Activated CD4-positive, alpha-beta T cell treated with anti-CD3 and anti-CD28 coated beads, Interleukin-2, Interleukin-6, amounts not matched to agents 100 ng/mL and 50 ng/mL, durations not matched to agents 16 hours and 8 hours (primary cell): Measurements from ENCODE around the gene DTD1.

Source experiments
- DNase-seq: peaks from one replicate; pipeline ENCODE4 v3.0.0-alpha.2; 2020

The DTD1 gene

DNA sequence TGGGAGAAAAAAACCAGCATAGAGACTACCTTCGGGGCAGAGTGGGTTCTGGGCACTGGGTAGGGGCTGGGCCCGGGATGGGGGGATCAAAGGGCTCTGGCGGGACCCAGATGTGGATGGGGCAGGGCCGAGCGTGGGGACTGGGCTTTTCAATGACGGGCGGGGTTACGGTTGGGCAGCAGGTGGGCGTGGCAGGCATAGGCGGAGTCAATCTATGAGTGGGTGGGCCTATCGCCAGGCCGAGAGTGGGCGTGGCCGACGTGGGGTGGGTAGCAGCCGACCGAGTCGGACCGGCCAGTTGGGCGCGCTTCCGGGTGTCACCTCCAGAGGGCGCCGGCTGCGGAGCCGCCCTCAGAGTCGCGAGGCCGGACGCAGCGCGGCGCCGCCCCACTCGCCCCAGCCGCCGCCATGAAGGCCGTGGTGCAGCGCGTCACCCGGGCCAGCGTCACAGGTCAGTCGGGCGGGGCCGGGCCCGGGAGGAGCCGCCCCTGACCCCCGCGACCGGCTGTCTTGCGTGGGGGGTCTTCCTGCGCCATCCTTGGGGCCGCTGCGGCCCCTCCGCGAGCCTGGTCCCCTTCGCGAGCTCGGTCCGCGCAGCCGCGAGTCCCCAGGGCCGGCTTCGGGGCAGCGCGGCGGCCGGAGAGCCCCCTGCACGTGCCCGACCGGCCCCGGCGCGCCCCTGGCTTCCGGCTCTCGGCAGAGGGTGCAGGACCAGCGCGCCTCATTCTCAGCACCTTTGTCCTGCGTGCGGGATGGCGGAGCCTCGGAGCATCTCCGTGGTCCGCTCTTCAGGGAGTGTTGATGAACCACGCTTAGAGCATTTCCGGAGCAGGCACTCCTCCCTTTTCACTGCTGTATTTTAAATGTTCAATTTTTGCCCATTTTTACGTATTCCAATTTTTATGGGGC is at the start of gene DTD1:
Gene DTD1, plus strand, starts transcription at position 390 of the 909 bp plus-strand sequence. Its CDS starts 19 bp downstream, at position 409.
- DNase-seq, result peak; percentile 96

- no peak for DNase-seq
Measured at GRCh38 chr20:18541741-18542140, 46.1 kb upstream of the DTD1 start.

- no peak for DNase-seq
Measured at GRCh38 chr20:18543216-18543615, 44.6 kb upstream of the DTD1 start.

DNA sequence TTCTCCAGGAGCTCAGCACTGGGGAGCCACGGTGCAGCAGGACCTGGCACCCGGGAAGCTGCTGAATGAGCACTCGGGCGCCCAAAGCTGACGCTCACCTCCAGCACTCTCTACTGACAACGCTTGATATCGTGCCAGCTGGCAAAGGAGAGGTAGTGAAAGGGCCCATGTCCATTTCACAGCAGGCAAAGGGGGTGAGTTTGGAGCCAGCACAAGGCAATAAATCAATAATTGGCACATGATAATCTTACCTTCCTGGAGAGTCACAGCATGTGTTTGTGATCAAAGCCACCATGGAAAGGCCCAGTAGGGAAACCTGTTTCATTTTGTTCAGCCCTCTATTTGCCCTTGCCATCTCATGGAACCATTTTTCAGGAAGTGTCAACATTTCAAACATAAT is 43.9 kb upstream of the DTD1 start:
- DNase-seq, result no peak

- DNase-seq, result no peak
Measured at GRCh38 chr20:18545566-18545965, 42.3 kb upstream of the DTD1 start.

DNA sequence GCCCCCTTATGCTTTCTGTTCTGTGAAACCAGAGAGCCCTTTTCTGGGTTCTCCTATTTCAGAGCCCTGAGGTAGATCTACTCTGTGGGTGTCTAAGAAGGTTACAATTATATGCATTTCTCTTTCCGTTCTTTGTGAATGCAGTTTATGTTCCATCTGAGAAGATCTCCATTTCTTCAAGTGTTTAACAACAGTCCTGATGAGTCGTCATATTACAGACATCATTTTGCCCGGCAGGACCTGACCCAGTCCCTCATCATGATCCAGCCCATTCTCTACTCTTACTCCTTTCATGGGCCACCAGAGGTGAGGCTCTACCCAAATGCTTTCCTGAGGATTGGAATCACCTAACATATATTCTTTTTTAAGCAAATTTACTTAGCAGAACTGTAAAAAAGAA is 39.4 kb upstream of the DTD1 start:
- no peak for DNase-seq

DNA sequence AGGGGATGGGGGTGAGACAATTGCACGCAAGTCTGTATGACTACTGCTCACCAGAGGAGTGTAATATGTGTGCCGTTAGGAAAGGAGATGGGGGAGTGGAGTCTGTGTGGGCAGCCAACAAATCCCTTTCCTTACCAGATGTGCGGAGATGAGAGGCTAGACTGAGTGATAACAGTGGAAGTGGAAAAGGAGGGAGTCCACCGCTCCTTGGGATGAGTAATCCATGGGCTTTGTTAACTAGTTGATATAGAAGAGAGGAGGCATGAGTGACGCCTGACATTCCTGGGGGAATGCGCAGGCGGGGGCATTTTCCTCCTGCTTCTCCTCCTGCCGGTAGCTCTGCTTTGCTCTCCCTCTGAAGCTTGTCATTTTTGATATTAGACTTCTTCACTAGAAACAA is 34.1 kb upstream of the DTD1 start:
- no peak for DNase-seq

DNA sequence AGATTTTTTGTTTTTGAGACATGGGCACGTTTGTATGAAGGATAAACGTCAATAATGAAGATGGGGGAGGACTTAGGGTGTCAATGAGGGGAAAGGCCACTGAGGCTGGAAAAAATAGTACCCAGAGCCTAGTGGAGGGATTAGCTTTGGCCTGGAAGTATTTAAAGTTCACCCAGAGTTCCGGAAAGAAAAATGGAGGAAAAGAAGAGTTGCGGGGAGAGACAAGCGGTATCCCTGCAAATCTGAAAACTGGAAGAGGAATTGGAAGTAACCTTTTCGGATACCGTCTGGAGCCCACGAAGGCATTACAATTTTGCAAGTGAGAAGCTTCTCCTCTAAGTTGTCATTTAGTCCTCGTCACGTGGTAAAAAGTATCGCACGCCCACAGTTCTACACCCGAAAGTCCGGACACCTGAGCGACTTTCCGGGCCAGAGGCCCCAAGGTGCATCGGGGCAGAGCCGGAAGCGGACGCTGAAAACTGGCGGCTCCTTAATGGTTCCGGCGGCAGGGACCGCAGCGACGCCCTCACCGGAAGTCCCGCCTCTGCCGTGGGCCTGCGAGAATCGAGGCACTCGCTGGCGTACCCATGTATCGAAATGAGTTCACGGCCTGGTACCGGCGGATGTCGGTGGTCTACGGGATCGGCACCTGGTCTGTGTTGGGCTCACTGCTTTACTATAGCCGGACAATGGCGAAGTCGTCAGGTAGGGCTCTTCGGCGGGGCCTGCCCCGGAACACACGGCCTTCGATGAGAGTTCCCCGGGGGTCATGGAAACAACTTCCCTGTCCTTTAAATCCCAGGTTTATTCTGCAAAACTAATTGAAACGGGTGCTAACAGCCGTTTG is 20.7 kb upstream of the DTD1 start, which contains the start of gene SMIM26:
Gene SMIM26, plus strand, starts transcription at position 541 of the 847 bp plus-strand sequence. Its CDS starts 47 bp downstream, at position 588.
- DNase-seq, result peak; percentile 97

GRCh38 chr20:18567739-18568091 is 20.1 kb upstream of the DTD1 start:
- peak; percentile 6 for DNase-seq

DNA sequence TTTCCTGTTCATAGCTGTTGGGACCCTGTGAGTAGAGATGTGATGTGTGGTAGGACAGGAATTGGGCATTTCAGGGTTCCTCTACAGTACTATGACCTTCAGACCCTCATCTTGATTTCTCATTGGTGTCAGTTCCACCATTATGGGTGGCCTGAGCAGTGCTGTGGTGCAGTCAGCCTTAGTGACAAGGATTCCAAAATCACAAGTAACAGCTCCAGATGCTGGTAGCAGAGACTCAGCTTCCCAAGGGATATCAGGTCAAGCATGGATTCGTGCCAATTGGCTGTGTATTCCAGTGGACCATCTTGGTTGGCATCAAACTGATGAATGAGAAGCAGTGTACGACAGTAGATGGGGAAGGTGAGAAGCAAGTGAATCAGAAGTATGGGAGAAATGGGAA is 16.8 kb upstream of the DTD1 start:
- DNase-seq, result no peak

GRCh38 chr20:18571578-18571977 is 16.3 kb upstream of the DTD1 start:
- no peak for DNase-seq

DNA sequence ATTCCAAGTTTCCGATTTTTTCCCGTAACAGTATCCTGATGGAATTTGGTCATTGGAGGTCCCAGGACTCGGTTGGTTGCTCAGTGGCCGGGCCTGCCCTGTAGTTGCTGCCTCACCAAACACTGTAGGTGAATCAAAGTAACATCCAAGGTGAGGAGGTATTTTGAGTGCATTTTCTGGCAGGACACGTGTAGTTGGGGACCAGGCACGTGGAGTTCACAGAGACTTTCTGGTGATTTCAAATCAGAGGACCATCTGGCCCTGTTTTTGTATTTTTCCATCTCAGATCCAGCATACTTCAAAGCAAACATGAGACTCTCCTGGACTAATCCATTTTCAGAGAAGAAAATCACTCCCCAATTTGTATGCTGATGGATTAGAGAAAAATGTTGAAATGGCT is 9.9 kb upstream of the DTD1 start:
- no peak for DNase-seq

DNA sequence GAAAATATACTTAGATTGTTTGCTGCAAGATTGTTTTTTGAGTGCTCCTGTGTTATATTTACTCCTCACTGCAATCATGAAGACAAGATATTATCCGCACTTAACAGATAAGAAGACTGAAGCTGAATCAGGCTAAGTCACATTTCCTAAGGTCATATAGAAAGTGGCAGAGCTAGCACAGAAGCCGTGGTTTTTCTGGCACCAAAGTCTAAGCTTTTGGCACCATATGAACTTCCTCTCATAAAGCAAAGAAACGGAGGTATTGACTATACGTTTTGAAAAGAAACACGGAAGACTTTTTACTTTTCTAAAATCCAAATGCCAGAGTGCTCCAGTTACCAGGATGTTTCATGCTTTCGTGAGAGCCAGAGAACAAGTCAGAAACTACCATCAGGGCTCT is 9.3 kb upstream of the DTD1 start:
- DNase-seq, result no peak

DNA sequence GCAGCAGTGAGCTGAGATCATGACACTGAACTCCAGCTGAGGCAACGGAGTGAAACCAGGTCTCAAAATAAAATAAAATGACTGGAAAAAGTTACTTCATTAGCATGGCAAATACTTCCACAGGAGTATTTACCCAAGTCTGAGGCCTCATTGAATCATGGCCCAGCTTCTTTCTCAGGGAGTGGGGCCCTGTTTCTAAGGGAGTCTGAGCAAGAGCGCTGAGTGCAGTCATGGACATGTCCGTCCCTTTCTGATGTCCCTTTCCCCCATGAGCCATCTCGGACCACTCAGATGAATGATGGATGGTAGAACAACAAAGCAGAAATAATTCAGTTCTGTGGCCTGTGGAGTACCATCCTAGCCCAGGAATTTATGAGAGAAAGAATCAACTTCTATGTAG is 7.8 kb upstream of the DTD1 start:
- DNase-seq, result no peak

DNA sequence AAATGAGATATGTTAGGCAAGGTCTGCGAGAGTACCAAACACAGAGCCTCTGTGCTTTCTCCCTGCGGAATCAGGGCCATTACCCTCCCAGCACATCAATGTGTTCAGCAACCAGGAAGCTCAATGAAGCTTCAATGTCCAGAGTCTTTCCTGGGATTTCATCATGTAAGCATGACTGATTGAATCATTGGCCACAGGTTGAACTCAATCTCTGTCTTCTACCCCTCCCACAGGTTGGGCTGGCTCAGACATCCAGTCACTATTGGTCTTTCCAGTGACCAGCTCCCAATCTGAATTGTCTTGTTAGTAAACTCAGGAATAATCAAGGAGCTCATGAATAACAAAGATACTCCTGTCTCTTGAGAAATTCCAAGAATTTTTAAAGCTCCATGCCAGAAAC is 2.7 kb upstream of the DTD1 start:
- no peak for DNase-seq

DNA sequence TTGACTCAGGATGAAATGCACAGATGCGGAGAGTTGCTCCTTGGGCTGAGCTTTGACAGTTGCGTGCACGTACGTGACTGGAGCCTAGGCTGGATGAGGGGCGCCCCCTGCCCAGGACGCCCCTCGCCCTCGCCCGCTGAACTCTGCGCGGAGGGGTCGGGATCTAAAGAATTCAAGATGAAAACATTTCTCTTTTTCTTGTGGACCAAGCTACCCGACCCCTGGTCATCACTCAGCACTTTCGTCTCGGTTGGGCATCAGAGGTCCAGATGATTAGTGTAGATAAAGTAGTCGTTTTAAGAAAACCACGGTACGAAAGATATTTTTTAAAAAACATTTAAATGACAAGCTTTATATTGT is 700 bp downstream of the DTD1 start:
- DNase-seq, result no peak

- no peak for DNase-seq
Measured at GRCh38 chr20:18589941-18590674, 2.3 kb downstream of the DTD1 start.

- DNase-seq, result no peak
Measured at GRCh38 chr20:18596270-18596669, 8.4 kb downstream of the DTD1 start.

- DNase-seq, result no peak
Measured at GRCh38 chr20:18609741-18610140, 21.9 kb downstream of the DTD1 start.

GRCh38 chr20:18611492-18611891 is 23.6 kb downstream of the DTD1 start:
- no peak for DNase-seq

- peak; percentile 7 for DNase-seq
Measured at GRCh38 chr20:18613553-18613952, 25.7 kb downstream of the DTD1 start.

DNA sequence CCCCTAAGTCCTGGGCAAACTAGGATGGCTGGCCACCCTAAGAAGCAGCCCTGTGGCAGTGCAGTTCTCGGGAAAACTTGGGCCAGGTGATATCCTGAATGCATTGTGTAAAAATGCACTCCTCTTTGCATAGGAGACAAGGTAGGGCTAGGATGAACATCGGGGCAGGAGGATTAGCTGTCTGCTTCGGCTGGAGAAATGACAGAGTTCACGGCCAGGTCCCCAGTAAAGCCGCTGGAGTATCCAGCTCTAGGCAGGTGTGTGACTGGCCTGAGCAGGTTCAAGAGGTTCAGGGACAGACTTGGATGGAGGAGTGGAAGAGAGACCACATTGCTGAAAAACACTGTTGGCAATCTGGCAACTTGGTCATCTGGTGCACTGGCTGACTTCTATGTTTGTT is 26.4 kb downstream of the DTD1 start:
- no peak for DNase-seq

DNA sequence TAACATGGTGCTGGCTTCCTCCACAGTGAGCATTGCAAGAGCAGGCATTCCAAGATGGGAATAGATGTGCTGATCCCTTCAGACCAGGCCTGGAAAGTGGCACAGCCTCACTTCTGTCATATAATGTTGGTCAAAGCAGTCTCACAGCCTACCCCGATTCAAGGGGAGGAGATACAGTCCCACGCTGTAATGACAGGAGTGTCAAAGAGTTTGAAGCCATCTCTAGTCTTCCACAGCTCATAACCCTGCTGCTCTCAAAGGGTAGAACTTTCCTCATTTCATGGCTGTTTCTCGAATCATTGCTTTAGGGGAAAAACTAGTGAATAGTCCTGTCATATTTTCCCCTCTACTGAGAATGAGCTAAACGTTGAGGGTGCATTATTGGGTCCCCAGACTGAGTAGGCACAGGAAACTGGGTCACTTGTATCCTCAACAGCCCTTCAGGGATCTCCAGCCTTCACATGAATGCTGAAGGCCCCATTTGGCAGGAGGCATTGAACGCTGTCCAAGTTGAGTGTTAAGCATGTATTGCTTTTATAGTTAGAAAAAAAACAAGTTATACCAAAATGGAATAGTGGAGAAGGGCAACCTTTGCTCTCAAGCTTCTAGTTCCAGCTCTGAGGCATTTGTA is 27.3 kb downstream of the DTD1 start:
- DNase-seq, result no peak
